KOPT-K1 (cell line): Measurements from ENCODE around the gene ATP9B.
A peak's percentile ranks its signal among the peaks of the same experiment; 100 is the strongest.
"Not testable (repeated sequence)": the region's sequence is repeated elsewhere in the genome, so short reads cannot be mapped to it uniquely, and the experiment has no call there.

Experiments
- H3K27ac ChIP-seq: fragments of 200-600 bp; sonication (generic); 2 replicates; pipeline ENCODE4 v1.5.1; 2016; ENCODE audit warnings: antibody characterized with exemption, mild to moderate bottlenecking, low read depth, low read length; ENCODE audit not compliant: poor library complexity, severe bottlenecking
- H3K36me3 ChIP-seq: fragments of 200-600 bp; sonication (generic); 2 replicates; pipeline ENCODE4 v1.5.1; 2017; ENCODE audit warnings: antibody characterized with exemption, mild to moderate bottlenecking, low read length, moderate library complexity; ENCODE audit not compliant: insufficient read depth
- H3K9me3 ChIP-seq: fragments of 200-600 bp; sonication (generic); 2 replicates; pipeline ENCODE4 v1.5.1; 2017; ENCODE audit warnings: antibody characterized with exemption, low read length, mild to moderate bottlenecking; ENCODE audit not compliant: insufficient read depth, poor library complexity, severe bottlenecking

ATP9B gene

GRCh38 chr18:79246309-79247108 lies 177.3 kb downstream of the ATP9B start:
- H3K36me3 ChIP-seq: no peaks in the 10 kb centered on the region
- H3K27ac ChIP-seq: no peak overlapping the region
- no peaks in the 10 kb centered on the region for H3K9me3 ChIP-seq

- H3K9me3 ChIP-seq: no peaks in the 10 kb centered on the region
- H3K27ac ChIP-seq: no peak overlapping the region
- 0 out of 2 replicates have a peak, but pooled peaks cover 5% of the 10 kb centered on the region for H3K36me3 ChIP-seq
These were observed 179.4 kb downstream of the ATP9B start for GRCh38 chr18:79248495-79249060.

DNA sequence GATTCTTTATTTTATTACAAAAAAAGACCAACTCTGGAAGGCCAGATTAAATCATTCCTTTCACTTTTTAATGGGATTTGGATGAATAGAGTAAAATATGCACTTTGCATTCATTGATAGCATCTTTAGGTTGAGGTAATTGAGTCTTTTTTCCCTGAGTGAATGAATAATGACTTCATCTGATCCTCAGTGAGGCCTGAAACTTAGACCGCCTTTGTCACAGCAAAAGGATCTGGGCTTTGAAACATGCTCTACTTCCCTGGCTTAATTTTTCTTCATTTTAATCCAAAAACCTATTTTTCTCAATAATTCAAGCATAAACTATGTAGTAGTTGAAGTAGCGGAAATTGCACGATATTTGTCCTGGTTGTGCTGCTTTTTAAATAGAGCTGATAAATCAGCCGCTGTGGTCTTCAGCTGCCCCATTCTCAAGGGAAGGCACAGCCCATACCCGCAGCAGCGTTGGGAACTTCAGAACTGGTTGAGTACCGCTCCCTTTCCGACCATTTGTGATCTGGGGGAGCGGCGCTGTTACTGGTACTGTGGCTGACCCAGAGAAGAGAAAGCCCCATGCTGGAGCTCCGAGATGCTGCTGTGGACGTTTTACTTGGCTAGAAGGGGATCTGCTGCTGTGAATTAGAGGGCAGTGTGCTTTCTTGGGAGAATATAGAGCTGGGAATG lies 181.2 kb downstream of the ATP9B start:
- Histone ChIP-seq H3K27ac (no peak overlapping the region), H3K36me3 (peaks cover 18% of the 10 kb centered on the region; the same call in 1 of the 2 replicates), H3K9me3 (no peaks in the 10 kb centered on the region)

- H3K9me3 ChIP-seq: no peaks in the 10 kb centered on the region
- H3K36me3 ChIP-seq: peaks cover 21% of the 10 kb centered on the region; the same call in 1 of the 2 replicates
- no peak overlapping the region for H3K27ac ChIP-seq
These were observed 181.8 kb downstream of the ATP9B start for GRCh38 chr18:79251021-79251420.

- no peak overlapping the region for H3K27ac ChIP-seq
These were observed 183.9 kb downstream of the ATP9B start for GRCh38 chr18:79252904-79253633.

DNA sequence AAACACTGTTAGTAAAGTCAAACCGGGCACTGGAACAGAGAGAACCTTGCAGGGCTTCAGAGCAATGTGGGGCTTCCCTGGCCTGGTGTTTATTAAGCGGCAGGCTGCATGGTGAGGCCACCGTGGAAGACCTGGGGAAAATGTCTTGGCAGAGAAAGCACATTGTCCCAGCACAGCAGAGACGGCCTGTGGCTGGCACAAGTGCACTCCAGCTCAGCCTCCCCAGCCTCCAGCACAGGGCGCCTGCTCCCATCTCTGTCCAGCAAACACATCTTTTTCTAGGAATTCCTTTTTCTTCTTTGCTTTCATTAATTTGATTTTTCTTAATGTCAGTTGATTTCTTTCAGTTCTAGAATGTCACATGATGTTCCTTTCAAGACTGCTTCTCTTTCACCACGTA lies 188.3 kb downstream of the ATP9B start:
- peak overlapping the region; percentile 17 for H3K27ac ChIP-seq
- H3K9me3 ChIP-seq: no peaks in the 10 kb centered on the region
- H3K36me3 ChIP-seq: peaks cover 21% of the 10 kb centered on the region; the same call in 1 of the 2 replicates

More at GRCh38 chr18:79252904-79253633, 183.9 kb downstream of the ATP9B start:
- peaks cover 21% of the 10 kb centered on the region; the same call in 1 of the 2 replicates for H3K36me3 ChIP-seq
- H3K9me3 ChIP-seq: no peaks in the 10 kb centered on the region

DNA sequence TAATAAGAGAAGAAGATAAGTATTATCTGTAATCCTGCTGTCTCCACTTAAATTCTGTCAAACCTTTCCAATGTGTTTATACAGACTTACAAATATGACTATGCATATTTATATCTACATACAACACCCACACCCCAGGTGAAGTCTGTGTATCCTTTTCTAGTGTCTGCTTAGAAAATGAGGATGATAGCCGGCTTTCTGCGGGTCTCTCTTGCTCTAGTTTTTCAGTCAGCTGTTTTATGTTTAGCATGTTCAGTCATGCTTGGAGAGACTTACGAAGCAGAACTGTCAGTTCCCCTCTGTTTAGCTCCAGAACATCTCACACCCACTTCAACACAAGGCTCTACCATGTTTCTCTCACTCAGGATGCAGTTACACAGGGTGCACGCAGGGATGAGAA lies 189.3 kb downstream of the ATP9B start:
- Histone ChIP-seq H3K9me3 (no peaks in the 10 kb centered on the region), H3K36me3 (peaks cover 18% of the 10 kb centered on the region; the same call in 1 of the 2 replicates), H3K27ac (no peak overlapping the region)

- Histone ChIP-seq H3K36me3 (peaks cover 15% of the 10 kb centered on the region; the same call in 1 of the 2 replicates), H3K27ac (no peak overlapping the region), H3K9me3 (no peaks in the 10 kb centered on the region)
These were observed 190.0 kb downstream of the ATP9B start for GRCh38 chr18:79259218-79259617.

- Histone ChIP-seq H3K27ac (no peak overlapping the region), H3K9me3 (peaks cover under 1% of the 10 kb centered on the region), H3K36me3 (peaks cover 7% of the 10 kb centered on the region; the same call in 1 of the 2 replicates)
These were observed 190.8 kb downstream of the ATP9B start for GRCh38 chr18:79260023-79260422.

DNA sequence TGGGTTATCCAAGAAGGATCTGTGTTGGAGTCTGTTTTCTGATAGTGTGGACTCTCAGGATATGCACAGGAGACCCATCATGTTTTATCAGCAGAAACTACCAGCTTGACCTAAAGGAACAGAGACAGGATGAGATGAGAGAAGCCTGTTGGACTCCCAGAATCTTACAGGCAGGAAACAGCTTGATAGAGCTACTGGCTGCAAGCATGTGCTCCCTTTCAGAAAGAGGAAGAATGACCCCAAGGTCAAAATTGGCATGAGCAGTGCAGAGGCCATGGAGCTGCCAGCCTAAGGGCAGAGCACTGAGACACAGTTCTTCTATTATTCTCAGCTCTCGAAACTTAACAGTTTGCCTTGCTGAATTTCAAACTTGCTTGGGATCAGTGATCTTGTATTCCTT lies 191.3 kb downstream of the ATP9B start:
- Histone ChIP-seq H3K27ac (no peak overlapping the region), H3K36me3 (peaks cover 3% of the 10 kb centered on the region; the same call in 1 of the 2 replicates), H3K9me3 (peaks cover 4% of the 10 kb centered on the region)

DNA sequence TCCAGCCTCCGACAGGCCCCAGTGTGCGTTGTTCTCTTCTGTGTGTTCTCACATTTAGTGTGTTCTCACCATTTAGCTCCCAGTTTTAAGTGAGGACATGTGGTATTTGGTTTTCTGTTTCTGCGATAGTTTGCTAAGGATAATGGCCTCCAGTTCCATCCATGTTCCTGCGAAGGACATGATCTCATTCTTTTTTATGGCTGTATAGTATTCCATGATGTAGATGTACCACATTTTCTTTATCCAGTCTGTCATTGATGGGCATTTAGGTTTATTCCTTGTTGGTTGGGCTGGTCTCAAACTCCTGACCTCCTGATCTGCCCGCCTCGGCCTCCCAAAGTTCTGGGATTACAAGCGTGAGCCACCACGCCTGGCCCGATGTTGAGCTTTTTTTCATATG lies 195.9 kb downstream of the ATP9B start:
- H3K27ac ChIP-seq, H3K36me3 ChIP-seq, H3K9me3 ChIP-seq: not testable (repeated sequence)

GRCh38 chr18:79271812-79272211 lies 202.6 kb downstream of the ATP9B start:
- not testable (repeated sequence) for H3K27ac ChIP-seq, H3K9me3 ChIP-seq
- peaks cover 12% of the 10 kb centered on the region; the same call in 1 of the 2 replicates for H3K36me3 ChIP-seq

- Histone ChIP-seq H3K9me3 (no peaks in the 10 kb centered on the region), H3K27ac (no peak overlapping the region), H3K36me3 (peaks cover 14% of the 10 kb centered on the region; the same call in 1 of the 2 replicates)
These were observed 203.7 kb downstream of the ATP9B start for GRCh38 chr18:79272916-79273315.

GRCh38 chr18:79274823-79275222 lies 205.6 kb downstream of the ATP9B start:
- Histone ChIP-seq H3K36me3 (peaks cover 26% of the 10 kb centered on the region; the same call in 1 of the 2 replicates), H3K27ac (no peak overlapping the region), H3K9me3 (no peaks in the 10 kb centered on the region)
